ENCODE data around the gene RUFY3. TPM values are rescaled to one million over a fixed set of nuclear protein-coding genes. Genes with fewer than 3 reads are reported as not detected.

The RUFY3 gene
- total and polyA plus RNA-seq, 9 of the 15 experiments (the other 6 are each of a cell fraction or from before 2014, with no cell fraction given): 4.2 to 31.1 (median 21.5) TPM

DNA sequence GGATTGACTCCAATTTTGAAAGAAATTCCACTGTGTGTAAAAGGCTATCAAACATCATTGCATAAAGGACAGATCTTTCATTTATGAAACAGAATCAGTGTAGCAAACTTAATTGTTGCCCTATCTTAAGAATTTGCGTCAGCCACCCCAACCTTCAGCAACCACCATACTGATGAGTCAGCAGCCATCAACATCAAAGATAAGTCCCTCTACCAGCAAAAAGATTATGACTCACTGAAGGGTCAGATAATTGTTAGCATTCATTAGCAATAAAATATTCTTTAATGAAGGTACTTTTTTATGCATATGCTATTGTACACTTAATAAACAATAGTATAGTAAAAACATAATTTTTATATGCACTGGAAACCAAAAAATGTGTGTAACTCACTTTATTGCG lies 133.7 kb downstream of the RUFY3 start (continued):
- TF ChIP-seq HES1 (IDR thresholded peaks at IDR 0.05; ENCODE audit: low read depth) (no peak), SP1 (CRISPR knock-in tag; IDR thresholded peaks at IDR 0.05) (no peak), HLTF (IDR thresholded peaks at IDR 0.05) (no peak), HMG20A (CRISPR knock-in tag; conservative IDR thresholded peaks at IDR 0.05) (no peak), ERF (CRISPR knock-in tag; IDR thresholded peaks at IDR 0.05) (no peak), ZNF830 (CRISPR knock-in tag; IDR thresholded peaks at IDR 0.05) (no peak), TAF9B (IDR thresholded peaks at IDR 0.05; ENCODE audit: partially characterized antibody) (no peak), ZC3H11A (IDR thresholded peaks at IDR 0.05; ENCODE audit: low read depth, low read length) (no peak), CEBPG (CRISPR knock-in tag; IDR thresholded peaks at IDR 0.05) (peak; percentile 79), CEBPG (tag; conservative IDR thresholded peaks at IDR 0.05 in 1 of 2, IDR thresholded peaks at IDR 0.05 in 1 of 2) (peak; percentile 28 to 52; a peak in 2 of 4 replicates), RREB1 (CRISPR knock-in tag; IDR thresholded peaks at IDR 0.05) (no peak), ARNT (IDR thresholded peaks at IDR 0.05) (no peak), USF1 (CRISPR knock-in tag; IDR thresholded peaks at IDR 0.05) (no peak), HMBOX1 (IDR thresholded peaks at IDR 0.05) (no peak), MTA2 (IDR thresholded peaks at IDR 0.05; ENCODE audit: low read depth) (no peak)
- TF ChIP-seq, protein P1, sequence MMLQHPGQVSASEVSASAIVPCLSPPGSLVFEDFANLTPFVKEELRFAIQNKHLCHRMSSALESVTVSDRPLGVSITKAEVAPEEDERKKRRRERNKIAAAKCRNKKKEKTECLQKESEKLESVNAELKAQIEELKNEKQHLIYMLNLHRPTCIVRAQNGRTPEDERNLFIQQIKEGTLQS (IDR thresholded peaks at IDR 0.05): peak; percentile 94
- TF ChIP-seq, protein P1 (CRISPR knock-in tag; conservative IDR thresholded peaks at IDR 0.05): no peak
- TF ChIP-seq, protein P2, sequence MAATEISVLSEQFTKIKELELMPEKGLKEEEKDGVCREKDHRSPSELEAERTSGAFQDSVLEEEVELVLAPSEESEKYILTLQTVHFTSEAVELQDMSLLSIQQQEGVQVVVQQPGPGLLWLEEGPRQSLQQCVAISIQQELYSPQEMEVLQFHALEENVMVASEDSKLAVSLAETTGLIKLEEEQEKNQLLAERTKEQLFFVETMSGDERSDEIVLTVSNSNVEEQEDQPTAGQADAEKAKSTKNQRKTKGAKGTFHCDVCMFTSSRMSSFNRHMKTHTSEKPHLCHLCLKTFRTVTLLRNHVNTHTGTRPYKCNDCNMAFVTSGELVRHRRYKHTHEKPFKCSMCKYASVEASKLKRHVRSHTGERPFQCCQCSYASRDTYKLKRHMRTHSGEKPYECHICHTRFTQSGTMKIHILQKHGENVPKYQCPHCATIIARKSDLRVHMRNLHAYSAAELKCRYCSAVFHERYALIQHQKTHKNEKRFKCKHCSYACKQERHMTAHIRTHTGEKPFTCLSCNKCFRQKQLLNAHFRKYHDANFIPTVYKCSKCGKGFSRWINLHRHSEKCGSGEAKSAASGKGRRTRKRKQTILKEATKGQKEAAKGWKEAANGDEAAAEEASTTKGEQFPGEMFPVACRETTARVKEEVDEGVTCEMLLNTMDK (IDR thresholded peaks at IDR 0.05; ENCODE audit: borderline replicate concordance, insufficient read depth, low read depth, low read length, poor library complexity, severe bottlenecking): no peak

Measured in K562 (cell line).